ENCODE data around the gene GALNT5.

The GALNT5 gene

DNA sequence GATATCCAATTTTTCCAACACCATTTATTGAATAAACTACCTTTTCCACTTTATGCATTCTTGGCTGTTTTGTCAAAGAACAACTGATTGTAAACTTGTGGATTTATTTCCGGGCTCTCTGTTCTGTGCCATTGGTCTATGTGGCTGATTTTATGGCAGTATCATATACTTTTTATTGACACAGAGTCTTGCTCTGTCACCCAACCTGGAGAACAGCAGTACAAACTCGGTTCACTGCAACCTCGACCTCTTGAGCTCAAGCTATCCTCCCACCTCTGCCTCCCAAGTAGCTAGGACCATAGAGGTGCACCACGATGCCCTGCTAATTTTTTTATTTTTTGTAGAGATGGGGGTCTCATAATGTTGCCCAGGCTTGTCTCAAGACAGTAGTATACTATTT lies 6.7 kb upstream of the GALNT5 start:
- no peak for TF ChIP-seq EZH2phosphoT487 (IDR thresholded peaks at IDR 0.05; ENCODE audit: low read depth)
- TF ChIP-seq, protein P1, sequence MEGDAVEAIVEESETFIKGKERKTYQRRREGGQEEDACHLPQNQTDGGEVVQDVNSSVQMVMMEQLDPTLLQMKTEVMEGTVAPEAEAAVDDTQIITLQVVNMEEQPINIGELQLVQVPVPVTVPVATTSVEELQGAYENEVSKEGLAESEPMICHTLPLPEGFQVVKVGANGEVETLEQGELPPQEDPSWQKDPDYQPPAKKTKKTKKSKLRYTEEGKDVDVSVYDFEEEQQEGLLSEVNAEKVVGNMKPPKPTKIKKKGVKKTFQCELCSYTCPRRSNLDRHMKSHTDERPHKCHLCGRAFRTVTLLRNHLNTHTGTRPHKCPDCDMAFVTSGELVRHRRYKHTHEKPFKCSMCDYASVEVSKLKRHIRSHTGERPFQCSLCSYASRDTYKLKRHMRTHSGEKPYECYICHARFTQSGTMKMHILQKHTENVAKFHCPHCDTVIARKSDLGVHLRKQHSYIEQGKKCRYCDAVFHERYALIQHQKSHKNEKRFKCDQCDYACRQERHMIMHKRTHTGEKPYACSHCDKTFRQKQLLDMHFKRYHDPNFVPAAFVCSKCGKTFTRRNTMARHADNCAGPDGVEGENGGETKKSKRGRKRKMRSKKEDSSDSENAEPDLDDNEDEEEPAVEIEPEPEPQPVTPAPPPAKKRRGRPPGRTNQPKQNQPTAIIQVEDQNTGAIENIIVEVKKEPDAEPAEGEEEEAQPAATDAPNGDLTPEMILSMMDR (IDR thresholded peaks at IDR 0.05; ENCODE audit: low read depth, low read length), result no peak
- Histone ChIP-seq H3K9ac (ENCODE audit: low read length) (no peak overlapping the region), H3K36me3 (replicated peaks; ENCODE audit: low read depth, low read length) (peaks cover 3% of the 10 kb centered on the region), H3K27ac (ENCODE audit: low read length) (no peak overlapping the region), H3K79me2 (ENCODE audit: low read length) (no peaks in the 10 kb centered on the region), H3K27me3 (ENCODE audit: low read depth, low read length) (no peaks in the 10 kb centered on the region), H3K4me2 (ENCODE audit: low read length) (no peak overlapping the region), H2AFZ (ENCODE audit: low read depth, low read length) (no peak overlapping the region), H3K4me1 (ENCODE audit: low read length) (peaks cover 58% of the 10 kb centered on the region), H4K20me1 (ENCODE audit: insufficient read depth, low read length) (no peaks in the 10 kb centered on the region), H3K9me3 (ENCODE audit: insufficient read depth, low read length) (no peaks in the 10 kb centered on the region), H3K4me3 (ENCODE audit: low read length) (no peak overlapping the region)

DNA sequence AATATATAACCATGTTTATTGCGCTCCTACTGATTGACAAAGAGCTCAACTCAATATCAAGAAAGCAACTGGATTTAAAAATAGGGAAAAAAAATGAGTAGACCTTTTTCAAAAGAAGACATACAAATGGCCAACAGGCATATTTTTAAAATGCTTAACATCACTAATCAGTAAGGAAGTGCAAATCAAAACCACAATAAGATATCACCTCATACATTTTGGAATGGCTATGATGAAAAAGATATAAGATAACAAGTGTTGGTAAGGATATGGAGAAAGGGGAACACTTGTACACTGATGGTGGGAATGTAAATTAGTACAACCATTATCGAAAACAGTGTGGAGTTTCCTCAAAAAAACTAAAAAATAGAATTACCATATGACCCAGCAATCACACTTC lies 5.6 kb upstream of the GALNT5 start:
- H3K9ac ChIP-seq (ENCODE audit: low read length), result no peak overlapping the region
- peaks cover 58% of the 10 kb centered on the region for H3K4me1 ChIP-seq (ENCODE audit: low read length)
- H3K79me2 ChIP-seq (ENCODE audit: low read length), result no peaks in the 10 kb centered on the region
- H3K27me3 ChIP-seq (ENCODE audit: low read depth, low read length), result no peaks in the 10 kb centered on the region
- no peak for TF ChIP-seq EZH2phosphoT487 (IDR thresholded peaks at IDR 0.05; ENCODE audit: low read depth)
- TF ChIP-seq, protein P1 (IDR thresholded peaks at IDR 0.05; ENCODE audit: low read depth, low read length), result no peak
- no peaks in the 10 kb centered on the region for H4K20me1 ChIP-seq (ENCODE audit: insufficient read depth, low read length)
- H3K27ac ChIP-seq (ENCODE audit: low read length), result peak overlapping the region; percentile 52
- H3K9me3 ChIP-seq (ENCODE audit: insufficient read depth, low read length), result no peaks in the 10 kb centered on the region
- no peak overlapping the region for H2AFZ ChIP-seq (ENCODE audit: low read depth, low read length)
- no peak overlapping the region for H3K4me2 ChIP-seq (ENCODE audit: low read length)
- H3K36me3 ChIP-seq (replicated peaks; ENCODE audit: low read depth, low read length), result peaks cover 3% of the 10 kb centered on the region
- no peak overlapping the region for H3K4me3 ChIP-seq (ENCODE audit: low read length)

DNA sequence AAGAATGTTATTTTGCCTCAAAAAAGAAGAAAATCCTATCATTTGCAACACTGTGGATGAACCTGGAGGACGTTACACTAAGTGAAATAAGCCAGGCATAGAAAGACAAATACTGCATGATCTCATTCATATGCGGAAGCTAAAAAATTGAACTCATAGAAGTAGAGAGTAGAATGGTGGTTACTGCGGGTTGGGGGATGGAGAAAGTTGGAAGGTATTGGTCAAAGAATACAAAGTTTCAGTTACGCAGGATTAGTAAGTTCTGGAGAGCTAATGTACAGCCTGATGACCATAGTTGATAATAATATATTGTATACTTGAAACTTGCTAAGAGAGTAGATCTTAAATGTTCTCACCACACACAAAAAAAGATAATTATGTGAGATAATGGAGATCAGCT lies 5.0 kb upstream of the GALNT5 start:
- peaks cover 3% of the 10 kb centered on the region for H3K36me3 ChIP-seq (replicated peaks; ENCODE audit: low read depth, low read length)
- TF ChIP-seq, protein P1 (IDR thresholded peaks at IDR 0.05; ENCODE audit: low read depth, low read length), result no peak
- no peak for TF ChIP-seq EZH2phosphoT487 (IDR thresholded peaks at IDR 0.05; ENCODE audit: low read depth)
- H3K79me2 ChIP-seq (ENCODE audit: low read length), result no peaks in the 10 kb centered on the region
- H3K4me1 ChIP-seq (ENCODE audit: low read length), result peaks cover 58% of the 10 kb centered on the region
- no peaks in the 10 kb centered on the region for H3K9me3 ChIP-seq (ENCODE audit: insufficient read depth, low read length)
- no peak overlapping the region for H3K4me2 ChIP-seq (ENCODE audit: low read length)
- peak overlapping the region; percentile 52 for H3K27ac ChIP-seq (ENCODE audit: low read length)
- no peaks in the 10 kb centered on the region for H3K27me3 ChIP-seq (ENCODE audit: low read depth, low read length)
- no peak overlapping the region for H3K4me3 ChIP-seq (ENCODE audit: low read length)
- H2AFZ ChIP-seq (ENCODE audit: low read depth, low read length), result no peak overlapping the region
- no peaks in the 10 kb centered on the region for H4K20me1 ChIP-seq (ENCODE audit: insufficient read depth, low read length)
- H3K9ac ChIP-seq (ENCODE audit: low read length), result no peak overlapping the region

DNA sequence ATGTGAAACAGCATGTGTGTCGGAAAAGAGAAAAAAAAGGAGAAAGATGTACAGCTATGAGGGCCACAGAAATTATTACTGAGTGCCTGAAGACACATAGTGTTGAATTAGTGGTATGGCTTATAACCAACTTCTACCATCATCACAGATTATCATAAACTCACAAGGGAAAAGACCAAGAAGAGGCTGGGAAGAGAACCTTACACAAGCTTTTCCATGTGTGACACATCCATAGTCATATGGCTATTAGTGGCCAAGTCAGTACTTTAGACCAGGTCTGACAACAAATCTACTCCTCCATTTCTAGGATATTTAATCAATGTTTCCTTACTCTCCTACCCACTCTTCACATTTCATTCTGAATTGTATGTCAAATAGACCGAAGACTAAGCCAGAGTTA lies 3.5 kb upstream of the GALNT5 start:
- Histone ChIP-seq H3K4me3 (ENCODE audit: low read length) (no peak overlapping the region), H3K27me3 (ENCODE audit: low read depth, low read length) (no peaks in the 10 kb centered on the region)

More for the DNA sequence above, 3.5 kb upstream of the GALNT5 start:
- peaks cover 58% of the 10 kb centered on the region for H3K4me1 ChIP-seq (ENCODE audit: low read length)
- H3K27ac ChIP-seq (ENCODE audit: low read length), result no peak overlapping the region
- H2AFZ ChIP-seq (ENCODE audit: low read depth, low read length), result no peak overlapping the region
- TF ChIP-seq EZH2phosphoT487 (IDR thresholded peaks at IDR 0.05; ENCODE audit: low read depth), result no peak
- TF ChIP-seq, protein P1 (IDR thresholded peaks at IDR 0.05; ENCODE audit: low read depth, low read length), result no peak
- no peak overlapping the region for H3K4me2 ChIP-seq (ENCODE audit: low read length)
- no peak overlapping the region for H3K9ac ChIP-seq (ENCODE audit: low read length)
- H4K20me1 ChIP-seq (ENCODE audit: insufficient read depth, low read length), result no peaks in the 10 kb centered on the region
- no peaks in the 10 kb centered on the region for H3K9me3 ChIP-seq (ENCODE audit: insufficient read depth, low read length)
- H3K79me2 ChIP-seq (ENCODE audit: low read length), result no peaks in the 10 kb centered on the region
- no peaks in the 10 kb centered on the region for H3K36me3 ChIP-seq (replicated peaks; ENCODE audit: low read depth, low read length)

Measured in OCI-LY3 (cell line).